Measurements from ENCODE around the gene CGN. TPM values are rescaled to one million over a fixed set of nuclear protein-coding genes. Genes with fewer than 3 reads are reported as not detected.

The CGN gene
- total RNA-seq, 1 experiment from 2014 or later: 30.9 TPM

GRCh38 chr1:151536499-151536898, 25.3 kb downstream of the CGN start:
- no peak overlapping the region for H2BK5ac ChIP-seq (ENCODE audit: insufficient read length, low read length)
- Mint-ChIP-seq H3K36me3 (ENCODE audit: insufficient read depth in 1 of 3, low read depth in 3 of 3) (peaks cover 16 to 48% (median 45%) of the 10 kb centered on the region in 3 experiments), H3K4me1 (peaks cover 15 to 16% of the 10 kb centered on the region in 2 experiments), H3K4me3 (no peak overlapping the region), H3K27ac (no peak overlapping the region), H3K9me3 (no peaks in the 10 kb centered on the region), H3K27me3 (ENCODE audit: low read depth) (peaks cover 3% of the 10 kb centered on the region; the same call in 1 of the 2 replicates)
- no peak overlapping the region for H3K4me2 ChIP-seq (ENCODE audit: insufficient read depth, insufficient read length, low read length)
- TF ChIP-seq CTCF (conservative IDR thresholded peaks at IDR 0.05): no peak
- H3K27ac ChIP-seq (ENCODE audit: insufficient read length, low read depth, low read length): no peak overlapping the region
- H3K14ac ChIP-seq (ENCODE audit: insufficient read depth, low read length): no peak overlapping the region
- H3K23ac ChIP-seq (ENCODE audit: insufficient read length, low read depth, low read length): no peak overlapping the region
- H3K4me1 ChIP-seq (ENCODE audit: insufficient read depth, low read length): no peaks in the 10 kb centered on the region
- H3K27me3 ChIP-seq (ENCODE audit: insufficient read depth, low read length): no peaks in the 10 kb centered on the region; the same call in 1 of the 2 replicates
- H3K4ac ChIP-seq (ENCODE audit: low read depth, low read length): no peak overlapping the region
- no peak overlapping the region for H2BK12ac ChIP-seq (ENCODE audit: insufficient read length, low read depth, low read length)
- H3K23me2 ChIP-seq (ENCODE audit: insufficient read length, low read depth, low read length, poor library complexity, severe bottlenecking): peaks cover 12% of the 10 kb centered on the region
- H2AK5ac ChIP-seq (ENCODE audit: insufficient read length, low read length): no peak overlapping the region
- H4K20me1 ChIP-seq (ENCODE audit: control insufficient read depth, insufficient read depth, insufficient read length): no peaks in the 10 kb centered on the region
- no peaks in the 10 kb centered on the region; the same call in 1 of the 2 replicates for H3K79me2 ChIP-seq (ENCODE audit: insufficient read depth, low read length)
- no peak overlapping the region for H2BK120ac ChIP-seq (ENCODE audit: low read depth, low read length, poor library complexity, severe bottlenecking)
- no peak overlapping the region for H2AFZ ChIP-seq (ENCODE audit: low read length)
- H3K9ac ChIP-seq (ENCODE audit: extremely low read depth, insufficient read length, low read length): no peak overlapping the region
- H3T11ph ChIP-seq (ENCODE audit: low read length): no peak overlapping the region
- no peaks in the 10 kb centered on the region for H3K9me3 ChIP-seq (ENCODE audit: control insufficient read depth, low read depth, low read length)
- no peak overlapping the region for H2BK20ac ChIP-seq (ENCODE audit: low read depth, low read length, poor library complexity, severe bottlenecking)
- no peak overlapping the region for H4K8ac ChIP-seq (replicated peaks; ENCODE audit: insufficient read length, low read depth, low read length)
- no peak overlapping the region for H3K18ac ChIP-seq (ENCODE audit: insufficient read length, low read depth, low read length)
- WGBS (ENCODE audit: extremely low coverage, insufficient read length, low lambda C conversion rate): no CpG with 5 or more reads among the region's 7 CpGs
- no peak overlapping the region for H4K91ac ChIP-seq (ENCODE audit: insufficient read length, low read depth, low read length)
- no peak overlapping the region for H4K5ac ChIP-seq (ENCODE audit: insufficient read length, low read depth, low read length)
- H3K56ac ChIP-seq (ENCODE audit: insufficient read length, low read depth, low read length): no peak overlapping the region
- no peak overlapping the region for H2BK15ac ChIP-seq (ENCODE audit: low read depth, low read length)
- no peaks in the 10 kb centered on the region for H3K79me1 ChIP-seq (ENCODE audit: insufficient read depth, low read depth, low read length, poor library complexity, severe bottlenecking)
- DNase-seq: no peak
